Astrocyte of the cerebellum (primary cell): ENCODE data around the gene CCRL2.

Experiments used
- DNase-seq: peaks from one replicate; pipeline ENCODE4 v3.0.0-alpha.2; 2011; ENCODE audit warnings: low read depth
- H3K4me3 ChIP-seq: 2 replicates; pipeline ENCODE4 v1.5.1; 2011; ENCODE audit warnings: mild to moderate bottlenecking, low read depth, low read length, moderate library complexity
- in situ Hi-C: cut with HindIII; loops from 2 replicates; pipeline ENCODE4 v1.10.0; 2017; ENCODE audit warnings: low sequenced_read_pairs
- TF ChIP-seq, protein P1 (sequence below): IDR thresholded peaks from 2 replicates; pipeline ENCODE4 v1.5.1; 2012; ENCODE audit warnings: low read length, low read depth, moderate library complexity, mild to moderate bottlenecking; ENCODE audit errors: missing control alignments

CCRL2 gene

DNA sequence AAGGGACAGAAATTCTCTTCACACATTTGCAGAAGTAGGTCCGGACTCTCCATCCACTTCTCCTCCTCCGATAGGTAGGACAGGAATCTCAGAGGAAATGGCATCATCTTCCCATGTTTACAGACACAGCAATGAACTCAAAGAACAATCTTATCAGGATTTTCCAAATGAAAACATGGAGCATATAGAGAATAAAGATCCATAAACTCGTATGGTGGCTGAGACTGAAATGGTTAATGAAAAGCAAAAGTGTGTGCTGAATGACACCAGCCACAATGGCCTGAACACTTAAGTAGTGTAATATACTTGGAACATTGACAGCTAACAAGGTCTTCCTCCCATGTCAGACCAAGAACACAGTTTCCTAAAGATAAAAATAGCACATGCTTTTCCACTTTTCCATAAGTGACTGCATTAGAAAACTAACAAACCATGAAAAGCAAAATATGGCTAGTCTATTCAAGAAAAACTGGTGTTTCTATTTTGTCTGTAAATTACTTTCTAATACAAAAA, 5.8 kb downstream of the CCRL2 start:
- no peak for DNase-seq
- no peak overlapping the region for H3K4me3 ChIP-seq
- TF ChIP-seq, protein P1, sequence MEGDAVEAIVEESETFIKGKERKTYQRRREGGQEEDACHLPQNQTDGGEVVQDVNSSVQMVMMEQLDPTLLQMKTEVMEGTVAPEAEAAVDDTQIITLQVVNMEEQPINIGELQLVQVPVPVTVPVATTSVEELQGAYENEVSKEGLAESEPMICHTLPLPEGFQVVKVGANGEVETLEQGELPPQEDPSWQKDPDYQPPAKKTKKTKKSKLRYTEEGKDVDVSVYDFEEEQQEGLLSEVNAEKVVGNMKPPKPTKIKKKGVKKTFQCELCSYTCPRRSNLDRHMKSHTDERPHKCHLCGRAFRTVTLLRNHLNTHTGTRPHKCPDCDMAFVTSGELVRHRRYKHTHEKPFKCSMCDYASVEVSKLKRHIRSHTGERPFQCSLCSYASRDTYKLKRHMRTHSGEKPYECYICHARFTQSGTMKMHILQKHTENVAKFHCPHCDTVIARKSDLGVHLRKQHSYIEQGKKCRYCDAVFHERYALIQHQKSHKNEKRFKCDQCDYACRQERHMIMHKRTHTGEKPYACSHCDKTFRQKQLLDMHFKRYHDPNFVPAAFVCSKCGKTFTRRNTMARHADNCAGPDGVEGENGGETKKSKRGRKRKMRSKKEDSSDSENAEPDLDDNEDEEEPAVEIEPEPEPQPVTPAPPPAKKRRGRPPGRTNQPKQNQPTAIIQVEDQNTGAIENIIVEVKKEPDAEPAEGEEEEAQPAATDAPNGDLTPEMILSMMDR, result no peak
- in situ Hi-C loops, result no loop called here

- H3K4me3 ChIP-seq, result no peak overlapping the region
- TF ChIP-seq, protein P1, result no peak
- DNase-seq, result no peak
- in situ Hi-C loops, result no loop called here
These were observed 6.9 kb downstream of the CCRL2 start for GRCh38 chr3:46413951-46414350.

GRCh38 chr3:46414739-46415138, 7.7 kb downstream of the CCRL2 start:
- no peak for DNase-seq
- no peak overlapping the region for H3K4me3 ChIP-seq
- in situ Hi-C loops, result no loop called here
- TF ChIP-seq, protein P1, result no peak

- in situ Hi-C loops, result no loop called here
These were observed 9.2 kb downstream of the CCRL2 start for GRCh38 chr3:46416125-46416810.

GRCh38 chr3:46416811-46417510, 9.9 kb downstream of the CCRL2 start:
- in situ Hi-C loops, result no loop called here
- no peak overlapping the region for H3K4me3 ChIP-seq
- no peak for DNase-seq
- TF ChIP-seq, protein P1, result no peak

More at GRCh38 chr3:46416125-46416810, 9.2 kb downstream of the CCRL2 start:
- TF ChIP-seq, protein P1, result no peak
- H3K4me3 ChIP-seq, result no peak overlapping the region
- DNase-seq, result no peak

DNA sequence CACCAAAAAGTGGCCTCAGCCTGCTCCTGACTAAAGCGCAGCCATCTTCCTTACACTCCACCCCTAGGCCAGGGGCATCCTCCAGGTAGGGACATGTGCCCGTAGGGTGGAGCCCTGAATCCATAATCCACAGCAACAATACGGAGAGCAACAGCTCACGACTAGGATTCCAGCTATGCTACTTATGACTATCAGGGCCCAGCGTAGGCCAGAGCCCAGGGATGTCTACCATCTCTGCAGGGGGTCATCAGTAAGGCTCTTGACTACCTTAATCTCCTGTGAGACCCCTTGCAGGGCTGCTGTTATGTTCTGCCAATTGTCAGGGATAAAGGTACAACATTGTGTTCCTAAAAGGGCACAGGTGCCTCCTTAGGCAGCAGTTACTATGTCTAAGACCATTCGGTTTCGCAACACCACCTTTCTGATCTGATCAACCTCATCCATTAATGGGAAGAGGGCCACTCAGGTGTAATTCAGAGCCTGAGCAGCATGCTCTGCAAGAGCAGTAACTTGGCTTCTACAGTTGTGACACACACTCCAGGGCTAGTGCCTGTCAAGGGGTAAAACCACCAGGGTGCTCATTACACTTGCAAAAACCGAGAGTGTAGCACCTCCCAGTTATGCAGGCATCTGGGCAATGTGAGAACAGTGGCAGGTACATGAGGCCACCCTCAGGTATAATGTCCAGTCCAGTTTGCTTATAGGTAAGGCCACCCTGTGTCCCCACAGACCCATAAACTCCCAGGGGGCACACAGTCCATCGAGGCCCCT, 11.0 kb downstream of the CCRL2 start:
- TF ChIP-seq, protein P1, result no peak
- H3K4me3 ChIP-seq, result no peak overlapping the region
- DNase-seq, result no peak
- in situ Hi-C loops, result no loop called here
